Measurements from ENCODE around the gene OSBPL8. TPM values are rescaled to one million over a fixed set of nuclear protein-coding genes. Genes with fewer than 3 reads are reported as not detected.
A peak's percentile ranks its signal among the peaks of the same experiment; 100 is the strongest.

OSBPL8 gene
- total and polyA plus RNA-seq, 9 of the 15 experiments (the other 6 are each of a cell fraction or from before 2014, with no cell fraction given), result 17.4 to 82.7 (median 42.8) TPM

- in situ Hi-C loops (cut with MboI) (no loop called here), intact Hi-C loops (cut with micrococcal nuclease) (no loop called here)
- ATAC-seq (peak; percentile 75), DNase-seq (ENCODE audit: extremely low read depth in 1 of 4, low spot score in 3 of 4) (peak in 1 of 4 experiments; percentile 37), FAIRE-seq (peak; percentile 60)
- Histone ChIP-seq H3K36me3 (ENCODE audit: control insufficient read depth, insufficient read depth, low read length) (no peaks in the 10 kb centered on the region), H3K27ac (ENCODE audit: extremely low read depth, low read depth, low read length) (no peak overlapping the region; the same call in 2 of the 3 replicates), H3K4me2 (ENCODE audit: insufficient read depth, low read length) (peak overlapping the region; percentile 34), H4K20me1 (replicated peaks; ENCODE audit: control insufficient read depth, insufficient read depth, low read length) (peaks cover 8% of the 10 kb centered on the region; the same call in 1 of the 2 replicates), H3K9me3 (replicated peaks; ENCODE audit: control insufficient read depth, insufficient read depth, low read depth, low read length) (no peaks in the 10 kb centered on the region), H3K9me1 (ENCODE audit: control insufficient read depth, insufficient read depth, low read length) (no peaks in the 10 kb centered on the region), H2AFZ (ENCODE audit: low read depth, low read length) (no peak overlapping the region), H3K79me2 (ENCODE audit: control insufficient read depth, insufficient read depth, low read length) (peaks cover 93% of the 10 kb centered on the region), H3K9ac (ENCODE audit: insufficient read depth in 1 of 2, low read depth in 2 of 2, low read length in 2 of 2) (no peak overlapping the region), H3K4me1 (replicated peaks in 1 of 2; ENCODE audit: control insufficient read depth in 2 of 2, insufficient read depth in 2 of 2, low read length in 2 of 2) (peaks cover 11 to 41% of the 10 kb centered on the region in 2 experiments; a peak in 4 of 5 replicates), H3K4me3 (no peak overlapping the region), H3K27me3 (ENCODE audit: control insufficient read depth in 2 of 2, insufficient read depth in 2 of 2, low read length in 2 of 2) (no peaks in the 10 kb centered on the region)
- no TSS peak for BruUV-seq (replicated peaks)
- 41% methylated on average over 3 of the region's 3 CpGs for WGBS (ENCODE audit: insufficient coverage, low coverage, missing lambda C conversion rate)
- TF ChIP-seq PHB2 (IDR thresholded peaks at IDR 0.05; ENCODE audit: low read depth) (no peak), HMBOX1 (IDR thresholded peaks at IDR 0.05) (peak; percentile 43; the same call in 1 of the 2 replicates), XRCC3 (IDR thresholded peaks at IDR 0.05) (no peak), E2F4 (CRISPR knock-in tag; IDR thresholded peaks at IDR 0.05; ENCODE audit: low read depth) (no peak), ZNF79 (CRISPR knock-in tag; IDR thresholded peaks at IDR 0.05; ENCODE audit: low read depth) (peak; percentile 67; the same call in 1 of the 2 replicates), ESRRB (CRISPR knock-in tag; IDR thresholded peaks at IDR 0.05; ENCODE audit: borderline replicate concordance) (no peak), JUND (IDR thresholded peaks at IDR 0.05; ENCODE audit: borderline replicate concordance, low read depth, low read length) (0 out of 2 replicates have a peak, but pooled peaks have one; percentile 1), JUND (tag; IDR thresholded peaks at IDR 0.05; ENCODE audit: borderline replicate concordance, low read depth, low read length) (no peak), SOX6 (IDR thresholded peaks at IDR 0.05) (no peak), FOXA3 (CRISPR knock-in tag; conservative IDR thresholded peaks at IDR 0.05 in 1 of 2, IDR thresholded peaks at IDR 0.05 in 1 of 2) (peak in 1 of 2 experiments; percentile 35; a peak in 1 of 4 replicates), MEIS2 (IDR thresholded peaks at IDR 0.05; ENCODE audit: partially characterized antibody) (no peak), GTF2A2 (tag; IDR thresholded peaks at IDR 0.05) (no peak)
- TF ChIP-seq, protein P1, sequence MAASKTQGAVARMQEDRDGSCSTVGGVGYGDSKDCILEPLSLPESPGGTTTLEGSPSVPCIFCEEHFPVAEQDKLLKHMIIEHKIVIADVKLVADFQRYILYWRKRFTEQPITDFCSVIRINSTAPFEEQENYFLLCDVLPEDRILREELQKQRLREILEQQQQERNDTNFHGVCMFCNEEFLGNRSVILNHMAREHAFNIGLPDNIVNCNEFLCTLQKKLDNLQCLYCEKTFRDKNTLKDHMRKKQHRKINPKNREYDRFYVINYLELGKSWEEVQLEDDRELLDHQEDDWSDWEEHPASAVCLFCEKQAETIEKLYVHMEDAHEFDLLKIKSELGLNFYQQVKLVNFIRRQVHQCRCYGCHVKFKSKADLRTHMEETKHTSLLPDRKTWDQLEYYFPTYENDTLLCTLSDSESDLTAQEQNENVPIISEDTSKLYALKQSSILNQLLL (CRISPR knock-in tag; IDR thresholded peaks at IDR 0.05; ENCODE audit: borderline replicate concordance), result no peak
- TF ChIP-seq, protein P2, sequence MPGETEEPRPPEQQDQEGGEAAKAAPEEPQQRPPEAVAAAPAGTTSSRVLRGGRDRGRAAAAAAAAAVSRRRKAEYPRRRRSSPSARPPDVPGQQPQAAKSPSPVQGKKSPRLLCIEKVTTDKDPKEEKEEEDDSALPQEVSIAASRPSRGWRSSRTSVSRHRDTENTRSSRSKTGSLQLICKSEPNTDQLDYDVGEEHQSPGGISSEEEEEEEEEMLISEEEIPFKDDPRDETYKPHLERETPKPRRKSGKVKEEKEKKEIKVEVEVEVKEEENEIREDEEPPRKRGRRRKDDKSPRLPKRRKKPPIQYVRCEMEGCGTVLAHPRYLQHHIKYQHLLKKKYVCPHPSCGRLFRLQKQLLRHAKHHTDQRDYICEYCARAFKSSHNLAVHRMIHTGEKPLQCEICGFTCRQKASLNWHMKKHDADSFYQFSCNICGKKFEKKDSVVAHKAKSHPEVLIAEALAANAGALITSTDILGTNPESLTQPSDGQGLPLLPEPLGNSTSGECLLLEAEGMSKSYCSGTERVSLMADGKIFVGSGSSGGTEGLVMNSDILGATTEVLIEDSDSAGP (CRISPR knock-in tag; IDR thresholded peaks at IDR 0.05), result peak; percentile 68; the same call in 1 of the 2 replicates
- POLR2A ChIA-PET, result interaction anchor here (0.6 to 2.6 kb wide), 3 partner anchors 9 to 14 kb away, joined by 3 to 11 read pairs (median 3); partner anchors contain the start of gene OSBPL8
- CTCF ChIA-PET (ENCODE audit: low intra/inter-chr PET ratio), result no interaction called here
Measured at GRCh38 chr12:76548222-76548837, 11.2 kb downstream of the OSBPL8 start.
